ENCODE results near the gene FRYL.

The FRYL gene

GRCh38 chr4:48710446-48711209 lies 69.5 kb downstream of the FRYL start:
- Mint-ChIP-seq H3K4me1 (no peaks in the 10 kb centered on the region), H3K36me3 (ENCODE audit: low read depth) (peaks cover 60% of the 10 kb centered on the region), H3K4me3 (no peak overlapping the region), H3K27ac (no peak overlapping the region), H3K27me3 (ENCODE audit: low read depth) (no peaks in the 10 kb centered on the region), H3K9me3 (peaks cover 30% of the 10 kb centered on the region)
- TF ChIP-seq CTCF (IDR thresholded peaks at IDR 0.05; ENCODE audit: unreplicated experiment in 3 of 3) = no peak

GRCh38 chr4:48709901-48710300 lies 70.2 kb downstream of the FRYL start:
- H3K27me3 Mint-ChIP-seq (ENCODE audit: low read depth) = no peaks in the 10 kb centered on the region
- no peak overlapping the region for H3K4me3 Mint-ChIP-seq
- peaks cover 60% of the 10 kb centered on the region for H3K36me3 Mint-ChIP-seq (ENCODE audit: low read depth)
- no peak overlapping the region for H3K27ac Mint-ChIP-seq
- no peak for TF ChIP-seq CTCF (IDR thresholded peaks at IDR 0.05; ENCODE audit: unreplicated experiment in 3 of 3)
- H3K4me1 Mint-ChIP-seq = no peaks in the 10 kb centered on the region
- H3K9me3 Mint-ChIP-seq = peaks cover 30% of the 10 kb centered on the region

- no peak overlapping the region for H3K27ac Mint-ChIP-seq
- H3K4me1 Mint-ChIP-seq = no peaks in the 10 kb centered on the region
- H3K9me3 Mint-ChIP-seq = peaks cover 28% of the 10 kb centered on the region
- H3K4me3 Mint-ChIP-seq = no peak overlapping the region
- TF ChIP-seq CTCF (IDR thresholded peaks at IDR 0.05; ENCODE audit: unreplicated experiment in 3 of 3) = no peak
- no peaks in the 10 kb centered on the region for H3K27me3 Mint-ChIP-seq (ENCODE audit: low read depth)
- peaks cover 55% of the 10 kb centered on the region for H3K36me3 Mint-ChIP-seq (ENCODE audit: low read depth)
Measured at GRCh38 chr4:48708610-48709009, 71.5 kb downstream of the FRYL start.

GRCh38 chr4:48706736-48707135 lies 73.3 kb downstream of the FRYL start:
- peaks cover 12% of the 10 kb centered on the region for H3K9me3 Mint-ChIP-seq
- H3K4me1 Mint-ChIP-seq = no peaks in the 10 kb centered on the region
- no peak for TF ChIP-seq CTCF (IDR thresholded peaks at IDR 0.05; ENCODE audit: unreplicated experiment in 3 of 3)
- H3K27me3 Mint-ChIP-seq (ENCODE audit: low read depth) = no peaks in the 10 kb centered on the region
- H3K4me3 Mint-ChIP-seq = no peak overlapping the region
- peak overlapping the region; percentile 3 to 85 (median 49) for H3K27ac Mint-ChIP-seq
- peaks cover 48% of the 10 kb centered on the region for H3K36me3 Mint-ChIP-seq (ENCODE audit: low read depth)

- Mint-ChIP-seq H3K4me3 (no peak overlapping the region), H3K4me1 (no peaks in the 10 kb centered on the region), H3K27ac (no peak overlapping the region), H3K9me3 (peaks cover 7% of the 10 kb centered on the region), H3K36me3 (ENCODE audit: low read depth) (peaks cover 43% of the 10 kb centered on the region), H3K27me3 (ENCODE audit: low read depth) (no peaks in the 10 kb centered on the region)
- TF ChIP-seq CTCF (IDR thresholded peaks at IDR 0.05; ENCODE audit: unreplicated experiment in 3 of 3) = no peak
Measured at GRCh38 chr4:48705609-48706008, 74.5 kb downstream of the FRYL start.

All from nephron (organoid).